Measurements from ENCODE around the gene NKIRAS2. TPM values are rescaled to one million over a fixed set of nuclear protein-coding genes. Genes with fewer than 3 reads are reported as not detected.

The NKIRAS2 gene
- total and polyA plus RNA-seq, 2 donors from 2014 or later (not counting 2 experiments from before 2014, with no cell fraction given), result 17.1 to 18.6 TPM

Other genes starting within 250 kb of the NKIRAS2 start
- 367 and 442 TPM in 2 replicates for gene JUP, start 233.4 kb upstream of the NKIRAS2 start, total RNA-seq
- 299 and 341 TPM in 2 replicates for gene JUP, start 233.4 kb upstream of the NKIRAS2 start, polyA plus RNA-seq
- gene P3H4, start 208.1 kb upstream of the NKIRAS2 start, total RNA-seq, result 8.8 and 13.7 TPM in 2 replicates
- 9.1 and 11.8 TPM in 2 replicates for gene P3H4, start 208.1 kb upstream of the NKIRAS2 start, polyA plus RNA-seq
- gene FKBP10, start 207.1 kb upstream of the NKIRAS2 start, total RNA-seq, result 8.0 and 10.5 TPM in 2 replicates
- gene FKBP10, start 207.1 kb upstream of the NKIRAS2 start, polyA plus RNA-seq, result 8.8 and 10.9 TPM in 2 replicates
- gene NT5C3B, start 183.9 kb upstream of the NKIRAS2 start, total RNA-seq, result 61.8 and 93.7 TPM in 2 replicates
- 79.5 and 104 TPM in 2 replicates for gene NT5C3B, start 183.9 kb upstream of the NKIRAS2 start, polyA plus RNA-seq
- 0.04 TPM in 1 of 2 replicates, not detected in the other for gene KLHL10, start 182.3 kb upstream of the NKIRAS2 start, total RNA-seq
- gene KLHL10, start 182.3 kb upstream of the NKIRAS2 start, polyA plus RNA-seq, result not detected in 2 replicates
- gene KLHL11, start 154.7 kb upstream of the NKIRAS2 start, total RNA-seq, result 15.2 and 15.5 TPM in 2 replicates
- gene KLHL11, start 154.7 kb upstream of the NKIRAS2 start, polyA plus RNA-seq, result 0.10 and 0.11 TPM in 2 replicates
- gene ACLY, start 101.1 kb upstream of the NKIRAS2 start, total RNA-seq, result 315 and 395 TPM in 2 replicates
- 103 and 149 TPM in 2 replicates for gene ACLY, start 101.1 kb upstream of the NKIRAS2 start, polyA plus RNA-seq
- 0.85 and 0.88 TPM in 2 replicates for gene ODAD4, start 89.5 kb upstream of the NKIRAS2 start, total RNA-seq
- gene ODAD4, start 89.5 kb upstream of the NKIRAS2 start, polyA plus RNA-seq, result 0.76 and 0.87 TPM in 2 replicates
- gene CNP, start 53.3 kb upstream of the NKIRAS2 start, total RNA-seq, result 56.3 and 56.9 TPM in 2 replicates
- gene CNP, start 53.3 kb upstream of the NKIRAS2 start, polyA plus RNA-seq, result 54.9 and 57.2 TPM in 2 replicates
- gene DNAJC7, start 2.7 kb upstream of the NKIRAS2 start, total RNA-seq, result 96.5 and 102 TPM in 2 replicates
- gene DNAJC7, start 2.7 kb upstream of the NKIRAS2 start, polyA plus RNA-seq, result 98.8 and 101 TPM in 2 replicates
- gene C17orf113, start 30.5 kb downstream of the NKIRAS2 start, total RNA-seq, result 0.18 and 0.31 TPM in 2 replicates
- 0.12 and 0.17 TPM in 2 replicates for gene C17orf113, start 30.5 kb downstream of the NKIRAS2 start, polyA plus RNA-seq
- gene ZNF385C, start 78.4 kb downstream of the NKIRAS2 start, total RNA-seq, result 0.04 TPM in 1 of 2 replicates, not detected in the other
- gene ZNF385C, start 78.4 kb downstream of the NKIRAS2 start, polyA plus RNA-seq, result 0.06 and 0.15 TPM in 2 replicates
- 15.9 and 16.7 TPM in 2 replicates for gene DHX58, start 92.6 kb downstream of the NKIRAS2 start, total RNA-seq
- gene DHX58, start 92.6 kb downstream of the NKIRAS2 start, polyA plus RNA-seq, result 14.6 and 15.6 TPM in 2 replicates
- 31.6 and 35.0 TPM in 2 replicates for gene KAT2A, start 101.3 kb downstream of the NKIRAS2 start, total RNA-seq
- gene KAT2A, start 101.3 kb downstream of the NKIRAS2 start, polyA plus RNA-seq, result 36.5 and 39.4 TPM in 2 replicates
- not detected in 2 replicates for gene HSPB9, start 102.7 kb downstream of the NKIRAS2 start, total RNA-seq
- gene HSPB9, start 102.7 kb downstream of the NKIRAS2 start, polyA plus RNA-seq, result not detected in 2 replicates
- 145 and 147 TPM in 2 replicates for gene RAB5C, start 134.9 kb downstream of the NKIRAS2 start, total RNA-seq
- 183 and 190 TPM in 2 replicates for gene RAB5C, start 134.9 kb downstream of the NKIRAS2 start, polyA plus RNA-seq
- gene KCNH4, start 161.1 kb downstream of the NKIRAS2 start, total RNA-seq, result not detected in 2 replicates
- not detected in 2 replicates for gene KCNH4, start 161.1 kb downstream of the NKIRAS2 start, polyA plus RNA-seq
- gene HCRT, start 165.4 kb downstream of the NKIRAS2 start, total RNA-seq, result not detected in 2 replicates
- gene HCRT, start 165.4 kb downstream of the NKIRAS2 start, polyA plus RNA-seq, result not detected in 2 replicates
- 7.0 and 8.6 TPM in 2 replicates for gene GHDC, start 174.4 kb downstream of the NKIRAS2 start, total RNA-seq
- 7.6 and 8.0 TPM in 2 replicates for gene GHDC, start 174.4 kb downstream of the NKIRAS2 start, polyA plus RNA-seq

All from foreskin keratinocyte (primary cell).